PC-3 (cell line): ENCODE data around the gene BAZ1B. TPM values are rescaled to one million over a fixed set of nuclear protein-coding genes. Genes with fewer than 3 reads are reported as not detected.

Experiments used
- ATAC-seq: fragments of 200-7000 bp; cut with Tn5 transposase; 2 replicates; pipeline ENCODE4 v1.9.1; 2020; ENCODE audit warnings: mild to moderate bottlenecking, moderate library complexity
- BruUV-seq: library from RNA; stranded (reverse); fragments of 400-500 nt; replicated peaks from 2 replicates; lab custom pipeline; 2021; lab: Mats Ljungman, UMichigan
- CTCF ChIA-PET: fragments of 300-600 bp; sonication (Branson Sonifier 250); formaldehyde crosslinking; loops from one replicate; lab custom pipeline; 2022; ENCODE audit warnings: antibody characterized with exemption; lab: Charles Lee
- POLR2A ChIA-PET: fragments of 300-600 bp; sonication (Branson Sonifier 250); formaldehyde crosslinking; loops from one replicate; lab custom pipeline; 2022; ENCODE audit warnings: antibody characterized with exemption; ENCODE audit not compliant: unreplicated experiment; lab: Charles Lee
- DNase-seq: peaks from one replicate; pipeline ENCODE4 v3.0.0-alpha.2; 2015
- H2AFZ ChIP-seq: fragments of 300-600 bp; sonication (generic); 2 replicates; pipeline ENCODE4 v1.6.0; 2016; ENCODE audit warnings: antibody characterized with exemption, low read length
- H3F3A ChIP-seq: fragments of 300-600 bp; sonication (generic); one replicate; pipeline ENCODE4 v1.6.0; 2017; ENCODE audit warnings: antibody characterized with exemption, low read length, control low read depth, mild to moderate bottlenecking; ENCODE audit not compliant: unreplicated experiment
- H3K27ac ChIP-seq: fragments of 300-600 bp; sonication (generic); 2 replicates; pipeline ENCODE4 v1.5.1; 2016; ENCODE audit warnings: mild to moderate bottlenecking, low read length
- H3K27me3 ChIP-seq: fragments of 300-600 bp; sonication (generic); 2 replicates; pipeline ENCODE4 v1.6.1; 2016; ENCODE audit warnings: low read length, mixed read lengths
- H3K36me3 ChIP-seq: fragments of 300-600 bp; sonication (generic); 2 replicates; pipeline ENCODE4 v1.6.1; 2016; ENCODE audit warnings: low read depth, mixed run types, low read length, mixed read lengths
- H3K4me1 ChIP-seq: fragments of 300-600 bp; sonication (generic); 2 replicates; pipeline ENCODE4 v1.5.1; 2016; ENCODE audit warnings: low read length; ENCODE audit not compliant: insufficient read depth
- H3K4me2 ChIP-seq: fragments of 300-600 bp; sonication (generic); 2 replicates; pipeline ENCODE4 v1.6.0; 2016; ENCODE audit warnings: low read length
- H3K4me3 ChIP-seq: fragments of 300-600 bp; sonication (generic); 2 replicates; pipeline ENCODE4 v1.5.1; 2016; ENCODE audit warnings: mild to moderate bottlenecking, low read length, mixed read lengths
- H3K79me2 ChIP-seq: fragments of 300-600 bp; sonication (generic); 2 replicates; pipeline ENCODE4 v1.6.1; 2017; ENCODE audit warnings: low read length, mixed read lengths
- H3K9ac ChIP-seq: fragments of 300-600 bp; sonication (generic); 2 replicates; pipeline ENCODE4 v1.6.0; 2016; ENCODE audit warnings: mild to moderate bottlenecking, low read length
- H3K9me2 ChIP-seq: fragments of 300-600 bp; sonication (generic); replicated peaks from 2 replicates; pipeline ENCODE4 v1.6.1; 2016; ENCODE audit warnings: mixed run types, low read length, mixed read lengths
- H3K9me3 ChIP-seq: fragments of 300-600 bp; sonication (generic); 2 replicates; pipeline ENCODE4 v1.6.1; 2016; ENCODE audit warnings: low read length, mixed read lengths
- H4K20me1 ChIP-seq: fragments of 300-600 bp; sonication (generic); 2 replicates; pipeline ENCODE4 v1.6.1; 2016; ENCODE audit warnings: low read length, mixed read lengths
- EZH2 ChIP-seq: fragments of 300-600 bp; sonication (generic); IDR thresholded peaks from one replicate; pipeline ENCODE4 v1.6.1; 2017; ENCODE audit warnings: antibody characterized with exemption, mild to moderate bottlenecking, low read length; ENCODE audit not compliant: unreplicated experiment
- EZH2phosphoT487 ChIP-seq: fragments of 300-600 bp; sonication (generic); IDR thresholded peaks from 2 replicates; pipeline ENCODE4 v1.6.1; 2018; ENCODE audit warnings: mild to moderate bottlenecking, antibody characterized with exemption, low read length, borderline replicate concordance
- intact Hi-C: fragments of 100-400 bp; cut with micrococcal nuclease; formaldehyde crosslinking; loops from 2 replicates; pipeline ENCODE4 v1.9.0; 2023
- total RNA-seq: library from RNA; depleted of rRNA; stranded (reverse); fragments of >200 nt; gene quantifications from 2 replicates; pipeline ENCODE4 v1.2.3, GENCODE V29; 2014
- TF ChIP-seq, protein P1 (sequence below): fragments of 300-600 bp; sonication (generic); conservative IDR thresholded peaks from 2 replicates; pipeline ENCODE4 v1.5.1; 2017; ENCODE audit warnings: antibody characterized with exemption, low read depth, mild to moderate bottlenecking, low read length

Gene BAZ1B
- total RNA-seq, 1 experiment from 2014 or later = 45.5 TPM

DNA sequence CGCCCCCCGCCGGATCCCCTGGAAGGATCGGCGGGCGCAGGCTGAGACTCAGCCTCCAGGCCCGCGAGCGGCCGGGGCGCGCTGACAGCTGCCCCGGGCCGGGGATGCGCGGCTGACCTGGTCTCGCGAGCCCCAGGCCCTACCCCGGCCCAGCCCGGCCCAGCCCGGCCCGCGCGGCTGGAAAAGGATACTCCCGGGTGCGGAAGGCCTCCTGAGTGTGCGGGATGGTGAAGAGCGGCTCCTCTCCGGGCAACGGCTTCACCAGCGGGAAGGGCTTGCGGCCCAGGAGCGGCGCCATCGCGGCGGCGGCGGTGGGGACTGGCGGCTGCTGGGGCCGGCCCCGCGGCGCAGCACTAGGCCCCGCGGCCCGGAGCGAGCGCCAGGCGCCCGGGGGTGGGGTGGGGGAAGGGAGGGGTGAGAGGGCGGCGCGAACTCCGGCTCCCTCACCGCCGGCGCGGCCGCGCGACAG is 423 bp downstream of the BAZ1B start:
- POLR2A ChIA-PET = interaction anchor here (0.6 to 0.9 kb wide), 2 partner anchors 182 to 216 kb away, joined by 5 to 7 read pairs; no protein-coding TSS in a partner anchor

DNA sequence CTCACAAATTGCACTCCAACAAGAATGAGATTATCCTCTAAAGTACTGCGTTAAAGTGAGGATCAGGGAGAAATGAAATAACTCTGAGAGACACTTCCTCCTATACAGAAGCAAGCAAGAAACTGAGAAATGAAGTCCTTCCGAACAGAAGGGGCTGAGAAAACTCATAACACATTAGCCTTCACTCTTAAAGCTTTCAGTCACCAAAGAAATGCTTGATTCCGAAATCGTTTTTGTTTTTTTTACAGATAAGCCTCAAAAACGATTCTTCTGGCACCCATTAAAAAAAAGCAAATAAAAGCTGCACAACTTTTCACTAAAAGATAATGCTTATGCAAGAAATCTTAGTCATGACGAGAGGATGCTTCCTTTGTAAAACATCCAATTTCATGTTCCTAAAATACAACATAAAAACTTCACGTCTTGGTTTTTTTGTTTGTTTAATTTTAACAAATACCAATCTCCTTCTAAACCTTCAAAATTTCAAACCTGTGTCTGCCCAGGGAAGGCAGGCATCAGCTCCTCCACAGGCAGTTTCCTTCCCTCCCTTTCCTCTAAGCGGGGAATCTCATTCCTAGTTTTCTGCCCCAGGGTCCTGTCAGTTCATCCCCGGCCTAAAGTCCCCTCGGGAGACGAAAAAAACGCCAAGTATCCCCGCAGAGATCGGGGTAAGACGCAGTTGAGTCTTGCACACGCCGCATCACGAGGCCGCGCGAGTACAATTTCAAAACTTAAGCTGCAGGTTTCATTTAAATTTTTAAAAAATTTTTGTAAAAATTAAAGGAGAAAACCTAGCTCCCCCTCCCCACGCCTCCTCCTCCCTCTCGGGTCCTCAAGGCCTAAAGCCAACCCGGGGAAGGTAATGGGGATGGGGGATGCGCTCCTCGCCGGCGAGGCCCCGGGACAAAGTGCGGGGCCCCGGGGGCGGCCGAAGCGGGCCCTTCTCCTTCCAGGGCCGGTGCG is 1.1 kb downstream of the BAZ1B start:
- Histone ChIP-seq H3K4me2 (peak overlapping the region; percentile 92), H3K4me3 (peak overlapping the region; percentile 82), H3K9me2 (no peaks in the 10 kb centered on the region), H2AFZ (no peak overlapping the region), H3K4me1 (peaks cover 19% of the 10 kb centered on the region; the same call in 1 of the 2 replicates), H3K9me3 (no peaks in the 10 kb centered on the region), H3K27ac (peak overlapping the region; percentile 84), H3K27me3 (no peaks in the 10 kb centered on the region), H4K20me1 (peaks cover 37% of the 10 kb centered on the region), H3K79me2 (peaks cover 57% of the 10 kb centered on the region), H3K36me3 (peaks cover 15% of the 10 kb centered on the region; the same call in 1 of the 2 replicates), H3K9ac (peak overlapping the region; percentile 96), H3F3A (no peaks in the 10 kb centered on the region)
- ATAC-seq = no peak
- ChIA-PET POLR2A (interaction anchor here (0.7 to 0.9 kb wide), 2 partner anchors 37 to 217 kb away, joined by 5 to 7 read pairs; no protein-coding TSS in a partner anchor), CTCF (no interaction called here)
- intact Hi-C loops = no loop called here
- BruUV-seq = TSS peak; percentile 43
- peak; percentile 6 for DNase-seq
- TF ChIP-seq, protein P1, sequence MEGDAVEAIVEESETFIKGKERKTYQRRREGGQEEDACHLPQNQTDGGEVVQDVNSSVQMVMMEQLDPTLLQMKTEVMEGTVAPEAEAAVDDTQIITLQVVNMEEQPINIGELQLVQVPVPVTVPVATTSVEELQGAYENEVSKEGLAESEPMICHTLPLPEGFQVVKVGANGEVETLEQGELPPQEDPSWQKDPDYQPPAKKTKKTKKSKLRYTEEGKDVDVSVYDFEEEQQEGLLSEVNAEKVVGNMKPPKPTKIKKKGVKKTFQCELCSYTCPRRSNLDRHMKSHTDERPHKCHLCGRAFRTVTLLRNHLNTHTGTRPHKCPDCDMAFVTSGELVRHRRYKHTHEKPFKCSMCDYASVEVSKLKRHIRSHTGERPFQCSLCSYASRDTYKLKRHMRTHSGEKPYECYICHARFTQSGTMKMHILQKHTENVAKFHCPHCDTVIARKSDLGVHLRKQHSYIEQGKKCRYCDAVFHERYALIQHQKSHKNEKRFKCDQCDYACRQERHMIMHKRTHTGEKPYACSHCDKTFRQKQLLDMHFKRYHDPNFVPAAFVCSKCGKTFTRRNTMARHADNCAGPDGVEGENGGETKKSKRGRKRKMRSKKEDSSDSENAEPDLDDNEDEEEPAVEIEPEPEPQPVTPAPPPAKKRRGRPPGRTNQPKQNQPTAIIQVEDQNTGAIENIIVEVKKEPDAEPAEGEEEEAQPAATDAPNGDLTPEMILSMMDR = no peak
- TF ChIP-seq EZH2phosphoT487 (no peak), EZH2 (no peak)

More for the DNA sequence above, 423 bp downstream of the BAZ1B start:
- ATAC-seq = peak; percentile 60
- Histone ChIP-seq H3K79me2 (peaks cover 50% of the 10 kb centered on the region), H2AFZ (peak overlapping the region; percentile 89), H3F3A (no peaks in the 10 kb centered on the region), H3K4me3 (peak overlapping the region; percentile 82), H3K9me2 (no peaks in the 10 kb centered on the region), H3K4me1 (peaks cover 19% of the 10 kb centered on the region; the same call in 1 of the 2 replicates), H3K4me2 (peak overlapping the region; percentile 92), H3K36me3 (peaks cover 12% of the 10 kb centered on the region; the same call in 1 of the 2 replicates), H4K20me1 (peaks cover 37% of the 10 kb centered on the region), H3K27ac (peak overlapping the region; percentile 84), H3K9me3 (no peaks in the 10 kb centered on the region), H3K27me3 (no peaks in the 10 kb centered on the region), H3K9ac (peak overlapping the region; percentile 96)
- CTCF ChIA-PET = no interaction called here
- TF ChIP-seq EZH2phosphoT487 (no peak), EZH2 (no peak)
- TF ChIP-seq, protein P1 = no peak
- no TSS peak for BruUV-seq
- DNase-seq = peak; percentile 40
- intact Hi-C loops = loop anchor here (2.0 kb wide), 1 partner anchor 35 kb away; the partner anchor contains the start of gene BCL7B
